H1 (cell line): ENCODE results near the gene LNPEP. TPM values are rescaled to one million over a fixed set of nuclear protein-coding genes. Genes with fewer than 3 reads are reported as not detected.

Experiments used
- CTCF ChIA-PET: fragments of 300-600 bp; sonication (Branson Sonifier 250); formaldehyde crosslinking; loops from one replicate; lab custom pipeline; 2021; ENCODE audit not compliant: partially characterized antibody; lab: Charles Lee
- POLR2A ChIA-PET: fragments of 300-600 bp; sonication (Branson Sonifier 250); formaldehyde crosslinking; loops from one replicate; lab custom pipeline; 2021; ENCODE audit warnings: inconsistent platforms; ENCODE audit not compliant: partially characterized antibody; lab: Charles Lee
- DNase-seq, 2 experiments: peaks; one replicate each; pipeline versions ENCODE4 v3.0.0 to v3.0.0-alpha.2; 2010 to 2022; ENCODE audit warnings: low spot score in 2 of 2, low read depth in 1 of 2, mixed read lengths in 1 of 2
- FAIRE-seq: peaks from 2 replicates; lab custom pipeline; 2011; peaks lifted over from hg19 to GRCh38; lab: Jason Lieb, UNC
- H2AFZ ChIP-seq: 2 replicates; pipeline ENCODE4 v1.8.1; 2012; ENCODE audit warnings: low read length, inconsistent platforms
- H2AK5ac ChIP-seq: 2 replicates; pipeline ENCODE4 v1.6.1; 2013; ENCODE audit warnings: low read depth, low read length
- H2BK120ac ChIP-seq: replicated peaks from 2 replicates; pipeline ENCODE3; 2013; ENCODE audit warnings: low read depth, low read length, inconsistent platforms
- H2BK12ac ChIP-seq: 2 replicates; pipeline ENCODE4 v1.6.1; 2013; ENCODE audit warnings: low read depth, low read length
- H2BK15ac ChIP-seq: 2 replicates; pipeline ENCODE4 v1.6.1; 2013; ENCODE audit warnings: low read length
- H2BK20ac ChIP-seq: 2 replicates; pipeline ENCODE4 v1.6.1; 2013; ENCODE audit warnings: low read length
- H2BK5ac ChIP-seq: 2 replicates; pipeline ENCODE4 v1.6.1; 2013; ENCODE audit warnings: low read depth, low read length
- H3K14ac ChIP-seq: 2 replicates; pipeline ENCODE4 v1.6.1; 2013; ENCODE audit warnings: inconsistent platforms; ENCODE audit not compliant: insufficient read length
- H3K18ac ChIP-seq: 2 replicates; pipeline ENCODE4 v1.6.1; 2013; ENCODE audit warnings: low read length; ENCODE audit errors: extremely low read depth
- H3K23ac ChIP-seq: 2 replicates; pipeline ENCODE4 v1.6.1; 2013; ENCODE audit warnings: inconsistent platforms; ENCODE audit not compliant: insufficient read length
- H3K23me2 ChIP-seq: 2 replicates; pipeline ENCODE4 v1.6.1; 2013; ENCODE audit warnings: low read depth, low read length
- H3K27ac ChIP-seq: 2 replicates; pipeline ENCODE4 v1.6.1; 2011; ENCODE audit warnings: low read depth, low read length, inconsistent platforms
- H3K27me3 ChIP-seq, 4 experiments: replicated peaks in 1 of 4; 1 replicate in 1 of 4; 2 replicates in 3 of 4; pipeline versions ENCODE4 v1.6.1 to v1.8.1; 2011 to 2013; ENCODE audit warnings: low read length in 3 of 4, mild to moderate bottlenecking in 3 of 4, inconsistent platforms in 2 of 4, mixed read lengths in 2 of 4, moderate library complexity in 1 of 4; ENCODE audit not compliant: control insufficient read depth in 3 of 4, insufficient read depth in 3 of 4; ENCODE audit errors: extremely low read depth in 1 of 4
- H3K36me3 ChIP-seq, 4 experiments: 2 replicates each; pipeline versions ENCODE4 v1.6.1 to v1.8.1; 2011 to 2013; ENCODE audit warnings: mild to moderate bottlenecking in 4 of 4, low read length in 3 of 4, moderate library complexity in 2 of 4, control low read depth in 1 of 4, inconsistent platforms in 1 of 4; ENCODE audit not compliant: insufficient read depth in 4 of 4, control insufficient read depth in 2 of 4
- H3K4ac ChIP-seq: replicated peaks from 2 replicates; pipeline ENCODE3; 2013; ENCODE audit warnings: low read length, low read depth, mixed read lengths, inconsistent platforms; ENCODE audit not compliant: insufficient read length
- H3K4me1 ChIP-seq, 4 experiments: replicated peaks in 1 of 4; 1 replicate in 1 of 4; 2 replicates in 3 of 4; pipeline versions ENCODE4 v1.6.1 to v1.8.1; 2011 to 2013; ENCODE audit warnings: low read length in 3 of 4, inconsistent platforms in 2 of 4, mixed read lengths in 1 of 4; ENCODE audit not compliant: insufficient read depth in 4 of 4, control insufficient read depth in 3 of 4
- H3K4me2 ChIP-seq, 2 experiments: 2 replicates each; pipeline versions ENCODE4 v1.6.1 to v1.8.1; 2011 to 2013; ENCODE audit warnings: low read depth in 2 of 2, low read length in 2 of 2, control low read depth in 1 of 2, inconsistent platforms in 1 of 2, mild to moderate bottlenecking in 1 of 2; ENCODE audit not compliant: insufficient read depth in 1 of 2
- H3K4me3 ChIP-seq, 4 experiments: fragments of 200-600, 300-600 bp in 1 of 4; sonication (generic), shearing (Covaris generic), sonication (Bioruptor Twin) in 1 of 4; 2 replicates each; pipeline versions ENCODE4 v1.5.1 to v1.8.1; 2011 to 2016; ENCODE audit warnings: low read length in 4 of 4, low read depth in 3 of 4, control low read depth in 2 of 4, inconsistent platforms in 2 of 4, mild to moderate bottlenecking in 2 of 4, mixed read lengths in 1 of 4, moderate library complexity in 1 of 4; ENCODE audit not compliant: insufficient read depth in 2 of 4; ENCODE audit errors: extremely low read depth in 1 of 4
- H3K56ac ChIP-seq: replicated peaks from 2 replicates; pipeline ENCODE3; 2013; ENCODE audit warnings: low read depth, mild to moderate bottlenecking, mixed read lengths, low read length, inconsistent platforms; ENCODE audit not compliant: insufficient read length
- H3K79me1 ChIP-seq: 2 replicates; pipeline ENCODE4 v1.6.1; 2013; ENCODE audit warnings: low read depth, low read length, control low read depth
- H3K79me2 ChIP-seq, 2 experiments: 2 replicates each; pipeline versions ENCODE4 v1.6.1 to v1.8.1; 2012 to 2013; ENCODE audit warnings: low read length in 2 of 2, mild to moderate bottlenecking in 2 of 2, inconsistent platforms in 1 of 2; ENCODE audit not compliant: insufficient read depth in 2 of 2, control insufficient read depth in 1 of 2
- H3K9ac ChIP-seq, 4 experiments: replicated peaks in 1 of 4; 1 replicate in 1 of 4; 2 replicates in 3 of 4; pipeline versions ENCODE4 v1.6.1 to v1.8.1; 2011 to 2013; ENCODE audit warnings: low read depth in 3 of 4, low read length in 3 of 4, control low read depth in 2 of 4, mild to moderate bottlenecking in 2 of 4, moderate library complexity in 2 of 4, inconsistent platforms in 1 of 4; ENCODE audit errors: extremely low read depth in 1 of 4
- H3K9me3 ChIP-seq, 2 experiments: 2 replicates each; pipeline versions ENCODE4 v1.6.1 to v1.8.1; 2012 to 2013; ENCODE audit warnings: mild to moderate bottlenecking in 2 of 2, moderate library complexity in 2 of 2, control low read depth in 1 of 2, inconsistent platforms in 1 of 2, low read depth in 1 of 2, low read length in 1 of 2, mixed read lengths in 1 of 2; ENCODE audit not compliant: insufficient read depth in 2 of 2
- H4K20me1 ChIP-seq, 2 experiments: replicated peaks in 1 of 2; 2 replicates each; pipeline versions ENCODE3 to v1.8.1; 2011 to 2013; ENCODE audit warnings: inconsistent platforms in 2 of 2, low read length in 2 of 2, mild to moderate bottlenecking in 1 of 2; ENCODE audit not compliant: insufficient read depth in 2 of 2, control insufficient read depth in 1 of 2
- H4K5ac ChIP-seq: 2 replicates; pipeline ENCODE4 v1.6.1; 2013; ENCODE audit warnings: low read length, low read depth, mixed read lengths, inconsistent platforms; ENCODE audit not compliant: insufficient read length
- H4K8ac ChIP-seq: 2 replicates; pipeline ENCODE4 v1.8.0; 2013; ENCODE audit warnings: mild to moderate bottlenecking, moderate library complexity, low read length, inconsistent platforms; ENCODE audit not compliant: insufficient read depth; ENCODE audit errors: extremely low read depth
- H4K91ac ChIP-seq: replicated peaks from 2 replicates; pipeline ENCODE3; 2013; ENCODE audit warnings: low read length, mixed read lengths, inconsistent platforms; ENCODE audit not compliant: insufficient read length
- CBX5 ChIP-seq: fragments of 300-800, 300-1000 bp; sonication (generic); IDR thresholded peaks from 2 replicates; pipeline ENCODE4 v1.7.1; 2016; ENCODE audit warnings: antibody characterized with exemption, low read length, low read depth
- HDAC6 ChIP-seq: IDR thresholded peaks from one replicate; pipeline ENCODE4 v1.7.1; 2012; ENCODE audit warnings: low read depth, mild to moderate bottlenecking, inconsistent platforms, low read length, moderate library complexity
- JUN ChIP-seq: IDR thresholded peaks from 2 replicates; pipeline ENCODE4 v1.6.1; 2011; ENCODE audit warnings: low read depth, mild to moderate bottlenecking, improper control_type of control experiment, low read length
- MAX ChIP-seq: IDR thresholded peaks from 2 replicates; pipeline ENCODE4 v1.6.1; 2012; ENCODE audit warnings: inconsistent platforms
- RBBP5 ChIP-seq: IDR thresholded peaks from 2 replicates; pipeline ENCODE4 v1.7.1; 2012; ENCODE audit warnings: low read depth, mild to moderate bottlenecking, inconsistent platforms, low read length, moderate library complexity, borderline replicate concordance
- YY1 ChIP-seq: IDR thresholded peaks from 2 replicates; pipeline ENCODE4 v1.6.1; 2011; ENCODE audit warnings: low read depth, mild to moderate bottlenecking, low read length
- WGBS, 2 experiments: shearing (Covaris generic) in 1 of 2; methylation state at CpG; one replicate each; pipeline versions ENCODE4 v1.1.6 to v1.1.7; 2013 to 2015; ENCODE audit warnings: low lambda C conversion rate in 2 of 2, mixed read lengths in 2 of 2, inconsistent platforms in 1 of 2, low coverage in 1 of 2, missing lambda C conversion rate in 1 of 2; ENCODE audit not compliant: insufficient replicate concordance in 2 of 2, insufficient coverage in 1 of 2, insufficient read length in 1 of 2; ENCODE audit errors: extremely low coverage in 1 of 2, missing lambda C conversion rate in 1 of 2; 5-methylcytosine and 5-hydroxymethylcytosine counted together
- polyA plus RNA-seq, 7 experiments: library from polyadenylated mRNA; depleted of rRNA in 3 of 7; stranded (reverse) in 5 of 7; unstranded in 2 of 7; fragments of >200 nt in 5 of 7; fragments of 200-250 nt in 2 of 7; gene quantifications; 1 replicate in 5 of 7; 2 replicates in 1 of 7; 4 replicates in 1 of 7; pipeline versions ENCODE4 v1.2.1 to v1.2.3, GENCODE V29; 2011 to 2013; ENCODE audit warnings: missing spikeins in 2 of 7, mixed read lengths in 2 of 7
- total RNA-seq: library from RNA; stranded (reverse); fragmentation: NEBNext Ultra II Directional; extraction: Animal tissue kit (Norgen Biotek cat#: 25700); gene quantifications from 2 replicates; pipeline ENCODE4 v1.2.1, GENCODE V29; 2021
- TF ChIP-seq, protein P1 (sequence below): IDR thresholded peaks from 2 replicates; pipeline ENCODE4 v1.6.1; 2012; ENCODE audit warnings: inconsistent platforms

LNPEP gene
- total and polyA plus RNA-seq, 2 of the 8 experiments (the other 6 are each of a cell fraction or from before 2014, with no cell fraction given) = 1.8 to 4.5 TPM

GRCh38 chr5:96905864-96906263, 30.0 kb upstream of the LNPEP start:
- no peak for TF ChIP-seq CBX5
- TF ChIP-seq MAX = no peak
- TF ChIP-seq, protein P1, sequence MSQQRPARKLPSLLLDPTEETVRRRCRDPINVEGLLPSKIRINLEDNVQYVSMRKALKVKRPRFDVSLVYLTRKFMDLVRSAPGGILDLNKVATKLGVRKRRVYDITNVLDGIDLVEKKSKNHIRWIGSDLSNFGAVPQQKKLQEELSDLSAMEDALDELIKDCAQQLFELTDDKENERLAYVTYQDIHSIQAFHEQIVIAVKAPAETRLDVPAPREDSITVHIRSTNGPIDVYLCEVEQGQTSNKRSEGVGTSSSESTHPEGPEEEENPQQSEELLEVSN = no peak
- TF ChIP-seq HDAC6 = no peak
- TF ChIP-seq JUN = no peak
- TF ChIP-seq RBBP5 = no peak
- no peak for TF ChIP-seq YY1
- FAIRE-seq (no peak), DNase-seq (no peak)
- Histone ChIP-seq H2AK5ac (no peak overlapping the region), H3K4me1 (no peaks in the 10 kb centered on the region), H3K9me3 (no peaks in the 10 kb centered on the region), H3K36me3 (no peaks in the 10 kb centered on the region), H3K23me2 (no peaks in the 10 kb centered on the region), H2BK12ac (no peak overlapping the region), H4K5ac (no peak overlapping the region), H3K4me2 (no peak overlapping the region), H3K14ac (no peak overlapping the region), H2BK15ac (no peak overlapping the region), H3K23ac (no peak overlapping the region), H3K9ac (no peak overlapping the region), H2BK20ac (no peak overlapping the region), H2AFZ (no peak overlapping the region), H4K91ac (no peak overlapping the region), H2BK5ac (no peak overlapping the region), H3K79me2 (no peaks in the 10 kb centered on the region), H3K4ac (no peak overlapping the region), H3K79me1 (no peaks in the 10 kb centered on the region), H2BK120ac (no peak overlapping the region), H3K18ac (no peak overlapping the region), H3K56ac (no peak overlapping the region), H3K4me3 (no peak overlapping the region), H3K27me3 (peaks cover 0 to 1% (median 0%) of the 10 kb centered on the region in 4 experiments; a peak in 1 of 7 replicates), H4K8ac (no peak overlapping the region), H3K27ac (no peak overlapping the region), H4K20me1 (no peaks in the 10 kb centered on the region)
- WGBS, 2 experiments = 84% methylated on average over 3 of the region's 3 CpGs; no CpG with 5 or more reads in 1 of the 2 experiments
- POLR2A ChIA-PET = no interaction called here
- CTCF ChIA-PET = interaction anchor here (1.3 kb wide), 1 partner anchor 17 kb away, joined by 3 read pairs; no protein-coding TSS in a partner anchor
